DND-41 (cell line): Measurements from ENCODE around the gene PTPRU.

ENCODE experiments used
- ATAC-seq: fragments of 200-7000 bp; cut with Tn5 transposase; 3 replicates; pipeline ENCODE4 v1.9.1; 2021; ENCODE audit warnings: low read depth; ENCODE audit not compliant: insufficient read depth
- DNase-seq: peaks from one replicate; pipeline ENCODE4 v3.0.0-alpha.2; 2020
- H2AFZ ChIP-seq: 2 replicates; pipeline ENCODE4 v1.6.0; 2012; ENCODE audit warnings: low read depth, low read length
- H3K27ac ChIP-seq: 2 replicates; pipeline ENCODE4 v1.5.1; 2012; ENCODE audit warnings: low read length, inconsistent platforms
- H3K27me3 ChIP-seq: fragments of 200-600 bp; sonication (generic); 2 replicates; pipeline ENCODE4 v1.6.0; 2012; ENCODE audit warnings: low read length, mild to moderate bottlenecking, inconsistent platforms; ENCODE audit not compliant: insufficient read depth, poor library complexity
- H3K36me3 ChIP-seq: 2 replicates; pipeline ENCODE4 v1.5.1; 2012; ENCODE audit warnings: low read length, inconsistent platforms; ENCODE audit not compliant: insufficient read depth
- H3K4me1 ChIP-seq: 2 replicates; pipeline ENCODE4 v1.5.1; 2012; ENCODE audit warnings: mild to moderate bottlenecking, low read length; ENCODE audit not compliant: insufficient read depth
- H3K4me2 ChIP-seq: 2 replicates; pipeline ENCODE4 v1.6.0; 2012; ENCODE audit warnings: mild to moderate bottlenecking, moderate library complexity, low read length, inconsistent platforms; ENCODE audit not compliant: insufficient read depth
- H3K4me3 ChIP-seq, 2 experiments: fragments of 200-600 bp in 1 of 2; shearing (Covaris generic) in 1 of 2; 2 replicates each; pipeline ENCODE4 v1.5.1; 2012 to 2016; ENCODE audit warnings: inconsistent platforms in 2 of 2, low read length in 2 of 2, mild to moderate bottlenecking in 2 of 2, low read depth in 1 of 2, moderate library complexity in 1 of 2
- H3K79me2 ChIP-seq: 2 replicates; pipeline ENCODE4 v1.6.0; 2012; ENCODE audit warnings: low read length, inconsistent platforms; ENCODE audit not compliant: insufficient read depth
- H3K9ac ChIP-seq: 2 replicates; pipeline ENCODE4 v1.6.0; 2012; ENCODE audit warnings: low read depth, mild to moderate bottlenecking, inconsistent platforms, low read length, moderate library complexity
- H3K9me3 ChIP-seq: 2 replicates; pipeline ENCODE4 v1.5.1; 2012; ENCODE audit warnings: low read length, moderate library complexity, mild to moderate bottlenecking, inconsistent platforms; ENCODE audit not compliant: insufficient read depth, severe bottlenecking
- H4K20me1 ChIP-seq: 2 replicates; pipeline ENCODE4 v1.6.0; 2012; ENCODE audit warnings: low read length; ENCODE audit not compliant: insufficient read depth
- CTCF ChIP-seq: IDR thresholded peaks from 2 replicates; pipeline ENCODE4 v1.5.1; 2012; ENCODE audit warnings: borderline replicate concordance, low read length, moderate library complexity, mild to moderate bottlenecking; ENCODE audit not compliant: poor library complexity, severe bottlenecking; ENCODE audit errors: extremely low read depth
- EZH2 ChIP-seq: IDR thresholded peaks from 3 replicates; pipeline ENCODE4 v1.6.1; 2012; ENCODE audit warnings: borderline replicate concordance, low read depth, mild to moderate bottlenecking, moderate library complexity, low read length, inconsistent platforms; ENCODE audit not compliant: severe bottlenecking

Gene PTPRU

GRCh38 chr1:29271724-29272123 lies 35.4 kb downstream of the PTPRU start:
- no peak for DNase-seq
- no peak overlapping the region for H3K4me3 ChIP-seq

GRCh38 chr1:29272147-29272907 lies 36.0 kb downstream of the PTPRU start:
- Histone ChIP-seq H2AFZ (no peak overlapping the region), H3K4me3 (no peak overlapping the region), H3K9me3 (no peaks in the 10 kb centered on the region), H3K4me2 (no peak overlapping the region), H4K20me1 (no peaks in the 10 kb centered on the region), H3K79me2 (no peaks in the 10 kb centered on the region), H3K27ac (no peak overlapping the region), H3K9ac (no peak overlapping the region), H3K4me1 (no peaks in the 10 kb centered on the region), H3K27me3 (peaks cover 5% of the 10 kb centered on the region), H3K36me3 (no peaks in the 10 kb centered on the region)
- TF ChIP-seq EZH2 (no peak), CTCF (no peak)
- ATAC-seq (no peak), DNase-seq (no peak)

More at GRCh38 chr1:29271724-29272123, 35.4 kb downstream of the PTPRU start:
- Histone ChIP-seq H4K20me1 (no peaks in the 10 kb centered on the region), H3K27me3 (peaks cover 5% of the 10 kb centered on the region), H3K4me1 (no peaks in the 10 kb centered on the region), H3K79me2 (no peaks in the 10 kb centered on the region), H3K36me3 (no peaks in the 10 kb centered on the region), H3K9me3 (no peaks in the 10 kb centered on the region), H2AFZ (no peak overlapping the region), H3K9ac (no peak overlapping the region), H3K27ac (no peak overlapping the region), H3K4me2 (no peak overlapping the region)
- ATAC-seq = no peak
- TF ChIP-seq CTCF (no peak), EZH2 (no peak)

GRCh38 chr1:29275435-29275834 lies 39.1 kb downstream of the PTPRU start:
- TF ChIP-seq CTCF = no peak
- no peak for TF ChIP-seq EZH2
- H3K27ac ChIP-seq = no peak overlapping the region

More at GRCh38 chr1:29275435-29275834, 39.1 kb downstream of the PTPRU start:
- H3K9ac ChIP-seq = no peak overlapping the region
- no peaks in the 10 kb centered on the region for H3K27me3 ChIP-seq
- H3K79me2 ChIP-seq = no peaks in the 10 kb centered on the region
- no peaks in the 10 kb centered on the region for H3K9me3 ChIP-seq
- no peaks in the 10 kb centered on the region for H3K36me3 ChIP-seq
- no peaks in the 10 kb centered on the region for H4K20me1 ChIP-seq
- no peak overlapping the region for H2AFZ ChIP-seq
- ATAC-seq (no peak), DNase-seq (no peak)
- no peaks in the 10 kb centered on the region for H3K4me1 ChIP-seq
- H3K4me3 ChIP-seq = no peak overlapping the region
- H3K4me2 ChIP-seq = no peak overlapping the region
